Esophagus muscularis mucosa (tissue), 4 donors: ENCODE data around the gene PAPLN.

Experiments
- EP300 ChIP-seq: sonication (generic); formaldehyde crosslinking; IDR thresholded peaks from one replicate; pipeline ENCODE4 v1.6.1; 2017; ENCODE audit warnings: antibody characterized with exemption
- POLR2A ChIP-seq: fragments of 450-650 bp; IDR thresholded peaks from one replicate; pipeline ENCODE4 v1.6.1; 2017; ENCODE audit warnings: antibody characterized with exemption, moderate library complexity, mild to moderate bottlenecking, low read depth
- POLR2AphosphoS5 ChIP-seq, 2 donors: sonication (generic); formaldehyde crosslinking; IDR thresholded peaks; one replicate each; pipeline ENCODE4 v1.6.1; 2017; ENCODE audit warnings: antibody characterized with exemption in 2 of 2
- TF ChIP-seq, protein P1 (sequence below), 3 experiments: fragments of 200-600 bp in 2 of 3; fragments of 450-650 bp in 1 of 3; sonication (generic) in 2 of 3; IDR thresholded peaks; one replicate each; pipeline ENCODE4 v1.5.1; 2017 to 2019; ENCODE audit warnings: antibody characterized with exemption in 3 of 3, mild to moderate bottlenecking in 2 of 3, moderate library complexity in 1 of 3

DNA sequence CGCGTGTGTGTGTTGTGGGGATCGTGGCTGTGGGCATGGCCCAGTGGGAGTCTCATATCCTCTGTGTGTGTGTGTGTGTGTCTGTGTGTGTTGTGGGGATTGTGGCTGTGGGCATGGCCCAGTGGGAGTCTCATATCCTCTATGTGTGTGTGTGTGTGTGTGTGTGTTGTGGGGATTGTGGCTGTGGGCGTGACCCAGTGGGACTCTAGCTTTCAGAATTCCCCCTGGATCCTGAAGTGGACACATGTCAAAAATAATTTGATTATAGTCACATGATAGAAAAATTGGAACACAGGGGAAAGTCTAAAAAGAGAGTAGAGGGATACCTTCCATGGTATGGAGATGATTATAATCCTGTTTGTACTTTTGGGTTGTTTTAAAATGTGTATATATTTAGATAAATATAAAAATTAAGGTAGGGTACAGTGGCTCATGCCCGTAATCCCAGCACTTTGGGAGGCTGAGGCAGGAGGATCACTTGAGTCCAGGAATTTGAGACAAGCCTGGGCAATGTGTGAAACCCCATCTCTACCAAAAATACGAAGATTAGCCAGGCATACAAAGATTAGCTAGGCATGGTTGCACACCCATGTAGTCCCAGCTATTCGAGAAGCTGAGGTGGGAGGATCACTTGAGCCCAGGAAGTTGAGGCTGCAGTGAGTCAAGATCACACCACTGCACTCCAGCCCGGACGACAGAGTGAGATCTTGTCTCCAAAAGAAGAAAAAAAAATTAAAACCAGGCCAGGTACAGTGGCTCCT is 11.0 kb downstream of the PAPLN start:
- TF ChIP-seq, protein P1, sequence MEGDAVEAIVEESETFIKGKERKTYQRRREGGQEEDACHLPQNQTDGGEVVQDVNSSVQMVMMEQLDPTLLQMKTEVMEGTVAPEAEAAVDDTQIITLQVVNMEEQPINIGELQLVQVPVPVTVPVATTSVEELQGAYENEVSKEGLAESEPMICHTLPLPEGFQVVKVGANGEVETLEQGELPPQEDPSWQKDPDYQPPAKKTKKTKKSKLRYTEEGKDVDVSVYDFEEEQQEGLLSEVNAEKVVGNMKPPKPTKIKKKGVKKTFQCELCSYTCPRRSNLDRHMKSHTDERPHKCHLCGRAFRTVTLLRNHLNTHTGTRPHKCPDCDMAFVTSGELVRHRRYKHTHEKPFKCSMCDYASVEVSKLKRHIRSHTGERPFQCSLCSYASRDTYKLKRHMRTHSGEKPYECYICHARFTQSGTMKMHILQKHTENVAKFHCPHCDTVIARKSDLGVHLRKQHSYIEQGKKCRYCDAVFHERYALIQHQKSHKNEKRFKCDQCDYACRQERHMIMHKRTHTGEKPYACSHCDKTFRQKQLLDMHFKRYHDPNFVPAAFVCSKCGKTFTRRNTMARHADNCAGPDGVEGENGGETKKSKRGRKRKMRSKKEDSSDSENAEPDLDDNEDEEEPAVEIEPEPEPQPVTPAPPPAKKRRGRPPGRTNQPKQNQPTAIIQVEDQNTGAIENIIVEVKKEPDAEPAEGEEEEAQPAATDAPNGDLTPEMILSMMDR (IDR thresholded peaks at IDR 0.05) = no peak
- TF ChIP-seq POLR2A = no peak
- TF ChIP-seq POLR2AphosphoS5 (IDR thresholded peaks at IDR 0.05) = no peak
- TF ChIP-seq EP300 = no peak
